GM23338 (cell line): ENCODE results near the gene MYT1. TPM values are rescaled to one million over a fixed set of nuclear protein-coding genes. Genes with fewer than 3 reads are reported as not detected.

Experiments
- ATAC-seq: fragments of 200-7000 bp; cut with Tn5 transposase; 3 replicates; pipeline ENCODE4 v1.9.1; 2020
- DNase-seq: peaks from one replicate; pipeline ENCODE4 v3.0.0-alpha.2; 2015; ENCODE audit warnings: low spot score
- H2AFZ ChIP-seq: fragments of 200-600 bp; sonication (generic); 2 replicates; pipeline ENCODE4 v1.8.0; 2016; ENCODE audit warnings: antibody characterized with exemption, mild to moderate bottlenecking, moderate library complexity
- H3F3A ChIP-seq: fragments of 200-600 bp; sonication (generic); replicated peaks from 2 replicates; pipeline ENCODE4 v1.8.0; 2017; ENCODE audit warnings: antibody characterized with exemption, mixed run types, low read depth
- H3K27ac ChIP-seq: fragments of 200-600 bp; sonication (generic); 2 replicates; pipeline ENCODE4 v1.6.1; 2016; ENCODE audit warnings: low read depth
- H3K27me3 ChIP-seq: fragments of 200-600 bp; sonication (generic); 2 replicates; pipeline ENCODE4 v1.8.0; 2016; ENCODE audit warnings: mild to moderate bottlenecking, mixed run types, moderate library complexity; ENCODE audit not compliant: insufficient read depth
- H3K36me3 ChIP-seq: fragments of 200-600 bp; sonication (generic); 2 replicates; pipeline ENCODE4 v1.8.0; 2016; ENCODE audit warnings: mild to moderate bottlenecking; ENCODE audit not compliant: insufficient read depth
- H3K4me1 ChIP-seq: fragments of 200-600 bp; sonication (generic); 2 replicates; pipeline ENCODE4 v1.8.0; 2016; ENCODE audit warnings: mild to moderate bottlenecking, moderate library complexity; ENCODE audit not compliant: insufficient read depth
- H3K4me2 ChIP-seq: fragments of 200-600 bp; sonication (generic); 2 replicates; pipeline ENCODE4 v1.7.1; 2017; ENCODE audit warnings: mixed run types
- H3K4me3 ChIP-seq: fragments of 200-600 bp; sonication (generic); 2 replicates; pipeline ENCODE4 v1.6.1; 2016; ENCODE audit warnings: mixed run types
- H3K79me2 ChIP-seq: fragments of 200-600 bp; sonication (generic); replicated peaks from 2 replicates; pipeline ENCODE4 v1.8.0; 2017; ENCODE audit warnings: mild to moderate bottlenecking; ENCODE audit not compliant: insufficient read depth
- H3K9me2 ChIP-seq: fragments of 200-600 bp; sonication (generic); 2 replicates; pipeline ENCODE4 v1.8.0; 2017; ENCODE audit not compliant: insufficient read depth
- H4K20me1 ChIP-seq: fragments of 200-600 bp; sonication (generic); replicated peaks from 2 replicates; pipeline ENCODE4 v1.8.0; 2017; ENCODE audit warnings: mild to moderate bottlenecking; ENCODE audit not compliant: insufficient read depth
- H3K27ac Mint-ChIP-seq: 2 replicates; pipeline ENCODE4 v1.8.0; 2020; ENCODE audit warnings: inconsistent platforms, mild to moderate bottlenecking, moderate library complexity, mixed read lengths
- H3K27me3 Mint-ChIP-seq: 3 replicates; pipeline ENCODE4 v1.8.0; 2022; ENCODE audit warnings: low read depth, mild to moderate bottlenecking, moderate library complexity, mixed read lengths, inconsistent platforms; ENCODE audit not compliant: insufficient read depth, poor library complexity
- H3K36me3 Mint-ChIP-seq: 3 replicates; pipeline ENCODE4 v1.8.0; 2021; ENCODE audit warnings: low read depth, mild to moderate bottlenecking, inconsistent platforms, moderate library complexity, mixed read lengths
- H3K4me1 Mint-ChIP-seq: 3 replicates; pipeline ENCODE4 v1.8.0; 2020; ENCODE audit warnings: mild to moderate bottlenecking, inconsistent platforms, mixed read lengths
- H3K4me3 Mint-ChIP-seq: 3 replicates; pipeline ENCODE4 v1.8.0; 2021; ENCODE audit warnings: moderate library complexity, mild to moderate bottlenecking, inconsistent platforms, mixed read lengths
- H3K9me3 Mint-ChIP-seq: 3 replicates; pipeline ENCODE4 v1.8.0; 2020; ENCODE audit warnings: moderate library complexity, mild to moderate bottlenecking, inconsistent platforms, mixed read lengths
- CREB1 ChIP-seq: fragments of 250-450 bp; sonication (Bioruptor Pico); IDR thresholded peaks from 2 replicates; pipeline ENCODE4 v1.5.0; 2020; ENCODE audit warnings: low read depth, mild to moderate bottlenecking, moderate library complexity
- EZH2phosphoT487 ChIP-seq: fragments of 200-600 bp; sonication (generic); IDR thresholded peaks from one replicate; pipeline ENCODE4 v1.8.1; 2018; ENCODE audit warnings: antibody characterized with exemption; ENCODE audit not compliant: unreplicated experiment
- JUNB ChIP-seq: IDR thresholded peaks from one replicate; pipeline ENCODE4 v1.6.1; 2016; ENCODE audit warnings: antibody characterized with exemption; ENCODE audit not compliant: unreplicated experiment
- STAT1 ChIP-seq: IDR thresholded peaks from one replicate; pipeline ENCODE4 v1.6.1; 2016; ENCODE audit warnings: antibody characterized with exemption; ENCODE audit not compliant: unreplicated experiment
- ZNF114 ChIP-seq: fragments of 250-450 bp; sonication (Bioruptor Pico); IDR thresholded peaks from 2 replicates; pipeline ENCODE4 v1.5.0; 2020; ENCODE audit warnings: mild to moderate bottlenecking, moderate library complexity
- polyA plus RNA-seq: library from polyadenylated mRNA; unstranded; fragments of >200 nt; fragmentation: Nextera tagmentation; extraction: Ambion mirVana; gene quantifications from 2 replicates; pipeline ENCODE4 v1.2.1, GENCODE V29; 2016
- total RNA-seq: library from RNA; depleted of rRNA; stranded (reverse); fragments of >200 nt; shearing (Covaris generic); gene quantifications from 2 replicates; pipeline ENCODE4 v1.2.3, GENCODE V29; 2014
- TF ChIP-seq, protein P1 (sequence below): fragments of 250-450 bp; sonication (Bioruptor Pico); IDR thresholded peaks from 2 replicates; pipeline ENCODE4 v1.5.0; 2020; ENCODE audit warnings: mild to moderate bottlenecking, moderate library complexity
- TF ChIP-seq, protein P2 (sequence below), 2 experiments: fragments of 200-600 bp in 1 of 2; sonication (generic) in 1 of 2; conservative IDR thresholded peaks; 2 replicates each; pipeline versions ENCODE4 v1.5.1 to v1.6.1; 2016 to 2017; ENCODE audit warnings: antibody characterized with exemption in 2 of 2, low read depth in 2 of 2, mild to moderate bottlenecking in 2 of 2, moderate library complexity in 1 of 2
- TF ChIP-seq, protein P3 (sequence below): IDR thresholded peaks from 2 replicates; pipeline ENCODE4 v1.6.1; 2016; ENCODE audit warnings: antibody characterized with exemption
- TF ChIP-seq, protein P4 (sequence below): IDR thresholded peaks from one replicate; pipeline ENCODE4 v1.6.1; 2018; ENCODE audit warnings: antibody characterized with exemption; ENCODE audit not compliant: unreplicated experiment

The MYT1 gene
- total and polyA plus RNA-seq, 2 experiments from 2014 or later = 0.83 to 1.6 TPM

DNA sequence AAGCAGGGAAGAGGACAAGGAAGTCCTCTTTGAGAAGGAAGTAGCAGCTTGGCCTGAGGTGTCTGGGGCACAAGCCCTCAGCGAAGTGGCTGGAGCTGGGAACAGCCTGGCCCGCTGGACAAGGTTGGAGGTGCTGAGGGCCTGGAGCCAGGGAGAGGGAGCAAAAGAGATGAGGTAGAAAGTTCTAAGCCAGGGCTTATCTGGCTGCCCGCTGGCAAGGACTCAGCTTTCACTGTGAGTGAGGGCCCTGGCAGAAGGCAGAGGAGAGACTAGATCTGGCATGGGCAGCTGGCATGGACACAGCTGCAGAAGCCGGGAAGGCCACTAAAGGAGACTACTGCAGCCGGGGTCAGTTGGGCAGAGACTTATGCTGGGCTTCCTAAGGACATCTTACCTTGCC is 69.5 kb downstream of the MYT1 start:
- no peaks in the 10 kb centered on the region for H3K36me3 ChIP-seq
- Mint-ChIP-seq H3K36me3 (peaks cover 23% of the 10 kb centered on the region), H3K9me3 (peaks cover 33% of the 10 kb centered on the region), H3K4me1 (peaks cover 4% of the 10 kb centered on the region; the same call in 2 of the 3 replicates), H3K4me3 (no peak overlapping the region), H3K27ac (no peak overlapping the region), H3K27me3 (peaks cover 9% of the 10 kb centered on the region)
- no peak for DNase-seq
- 0 out of 2 replicates have a peak, but pooled peaks cover 3% of the 10 kb centered on the region for H3K4me1 ChIP-seq
- H3K4me2 ChIP-seq = no peak overlapping the region
- no peak overlapping the region for H3K4me3 ChIP-seq
- no peaks in the 10 kb centered on the region for H3K27me3 ChIP-seq
- no peaks in the 10 kb centered on the region for H3F3A ChIP-seq
- H3K9me2 ChIP-seq = no peaks in the 10 kb centered on the region
- H2AFZ ChIP-seq = no peak overlapping the region
- TF ChIP-seq EZH2phosphoT487 (no peak), STAT1 (no peak)
- TF ChIP-seq, protein P1, sequence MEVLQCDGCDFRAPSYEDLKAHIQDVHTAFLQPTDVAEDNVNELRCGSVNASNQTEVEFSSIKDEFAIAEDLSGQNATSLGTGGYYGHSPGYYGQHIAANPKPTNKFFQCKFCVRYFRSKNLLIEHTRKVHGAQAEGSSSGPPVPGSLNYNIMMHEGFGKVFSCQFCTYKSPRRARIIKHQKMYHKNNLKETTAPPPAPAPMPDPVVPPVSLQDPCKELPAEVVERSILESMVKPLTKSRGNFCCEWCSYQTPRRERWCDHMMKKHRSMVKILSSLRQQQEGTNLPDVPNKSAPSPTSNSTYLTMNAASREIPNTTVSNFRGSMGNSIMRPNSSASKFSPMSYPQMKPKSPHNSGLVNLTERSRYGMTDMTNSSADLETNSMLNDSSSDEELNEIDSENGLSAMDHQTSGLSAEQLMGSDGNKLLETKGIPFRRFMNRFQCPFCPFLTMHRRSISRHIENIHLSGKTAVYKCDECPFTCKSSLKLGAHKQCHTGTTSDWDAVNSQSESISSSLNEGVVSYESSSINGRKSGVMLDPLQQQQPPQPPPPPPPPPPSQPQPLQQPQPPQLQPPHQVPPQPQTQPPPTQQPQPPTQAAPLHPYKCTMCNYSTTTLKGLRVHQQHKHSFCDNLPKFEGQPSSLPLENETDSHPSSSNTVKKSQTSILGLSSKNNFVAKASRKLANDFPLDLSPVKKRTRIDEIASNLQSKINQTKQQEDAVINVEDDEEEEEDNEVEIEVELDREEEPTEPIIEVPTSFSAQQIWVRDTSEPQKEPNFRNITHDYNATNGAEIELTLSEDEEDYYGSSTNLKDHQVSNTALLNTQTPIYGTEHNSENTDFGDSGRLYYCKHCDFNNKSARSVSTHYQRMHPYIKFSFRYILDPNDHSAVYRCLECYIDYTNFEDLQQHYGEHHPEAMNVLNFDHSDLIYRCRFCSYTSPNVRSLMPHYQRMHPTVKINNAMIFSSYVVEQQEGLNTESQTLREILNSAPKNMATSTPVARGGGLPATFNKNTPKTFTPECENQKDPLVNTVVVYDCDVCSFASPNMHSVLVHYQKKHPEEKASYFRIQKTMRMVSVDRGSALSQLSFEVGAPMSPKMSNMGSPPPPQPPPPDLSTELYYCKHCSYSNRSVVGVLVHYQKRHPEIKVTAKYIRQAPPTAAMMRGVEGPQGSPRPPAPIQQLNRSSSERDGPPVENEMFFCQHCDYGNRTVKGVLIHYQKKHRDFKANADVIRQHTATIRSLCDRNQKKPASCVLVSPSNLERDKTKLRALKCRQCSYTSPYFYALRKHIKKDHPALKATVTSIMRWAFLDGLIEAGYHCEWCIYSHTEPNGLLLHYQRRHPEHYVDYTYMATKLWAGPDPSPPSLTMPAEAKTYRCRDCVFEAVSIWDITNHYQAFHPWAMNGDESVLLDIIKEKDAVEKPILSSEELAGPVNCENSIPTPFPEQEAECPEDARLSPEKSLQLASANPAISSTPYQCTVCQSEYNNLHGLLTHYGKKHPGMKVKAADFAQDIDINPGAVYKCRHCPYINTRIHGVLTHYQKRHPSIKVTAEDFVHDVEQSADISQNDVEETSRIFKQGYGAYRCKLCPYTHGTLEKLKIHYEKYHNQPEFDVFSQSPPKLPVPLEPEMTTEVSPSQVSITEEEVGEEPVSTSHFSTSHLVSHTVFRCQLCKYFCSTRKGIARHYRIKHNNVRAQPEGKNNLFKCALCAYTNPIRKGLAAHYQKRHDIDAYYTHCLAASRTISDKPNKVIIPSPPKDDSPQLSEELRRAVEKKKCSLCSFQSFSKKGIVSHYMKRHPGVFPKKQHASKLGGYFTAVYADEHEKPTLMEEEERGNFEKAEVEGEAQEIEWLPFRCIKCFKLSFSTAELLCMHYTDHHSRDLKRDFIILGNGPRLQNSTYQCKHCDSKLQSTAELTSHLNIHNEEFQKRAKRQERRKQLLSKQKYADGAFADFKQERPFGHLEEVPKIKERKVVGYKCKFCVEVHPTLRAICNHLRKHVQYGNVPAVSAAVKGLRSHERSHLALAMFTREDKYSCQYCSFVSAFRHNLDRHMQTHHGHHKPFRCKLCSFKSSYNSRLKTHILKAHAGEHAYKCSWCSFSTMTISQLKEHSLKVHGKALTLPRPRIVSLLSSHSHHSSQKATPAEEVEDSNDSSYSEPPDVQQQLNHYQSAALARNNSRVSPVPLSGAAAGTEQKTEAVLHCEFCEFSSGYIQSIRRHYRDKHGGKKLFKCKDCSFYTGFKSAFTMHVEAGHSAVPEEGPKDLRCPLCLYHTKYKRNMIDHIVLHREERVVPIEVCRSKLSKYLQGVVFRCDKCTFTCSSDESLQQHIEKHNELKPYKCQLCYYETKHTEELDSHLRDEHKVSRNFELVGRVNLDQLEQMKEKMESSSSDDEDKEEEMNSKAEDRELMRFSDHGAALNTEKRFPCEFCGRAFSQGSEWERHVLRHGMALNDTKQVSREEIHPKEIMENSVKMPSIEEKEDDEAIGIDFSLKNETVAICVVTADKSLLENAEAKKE = no peak
- no peaks in the 10 kb centered on the region for H3K79me2 ChIP-seq
- ATAC-seq = no peak
- H3K27ac ChIP-seq = no peak overlapping the region
- H4K20me1 ChIP-seq = no peaks in the 10 kb centered on the region

DNA sequence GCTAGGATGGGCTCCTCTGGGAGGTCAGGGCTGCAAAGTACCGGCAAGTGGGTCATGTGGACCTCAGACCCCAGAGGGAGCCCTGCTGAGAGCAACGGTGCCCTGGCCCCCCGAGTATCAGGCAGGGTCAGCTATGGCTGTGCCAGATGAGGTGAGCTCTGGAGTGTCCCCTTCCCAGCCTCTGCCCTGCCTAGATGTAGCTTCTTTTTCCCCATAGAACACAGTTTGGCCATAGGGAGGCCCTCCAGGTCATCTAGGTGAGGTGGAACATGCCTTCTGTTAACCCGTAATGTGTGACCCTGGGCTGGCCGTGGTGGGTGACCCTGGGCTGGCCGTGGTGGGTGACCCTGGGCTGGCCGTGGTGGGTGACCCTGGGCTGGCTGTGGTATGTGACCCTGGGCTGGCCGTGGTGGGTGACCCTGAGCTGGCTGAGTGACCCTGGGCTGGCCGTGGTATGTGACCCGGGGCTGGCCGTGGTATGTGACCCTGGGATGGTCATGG is 70.1 kb downstream of the MYT1 start:
- H3K4me1 ChIP-seq = 0 out of 2 replicates have a peak, but pooled peaks cover 2% of the 10 kb centered on the region
- DNase-seq = no peak
- H4K20me1 ChIP-seq = no peaks in the 10 kb centered on the region
- H3K4me3 Mint-ChIP-seq = no peak overlapping the region
- peaks cover 33% of the 10 kb centered on the region for H3K9me3 Mint-ChIP-seq
- no peak overlapping the region for H2AFZ ChIP-seq
- no peak overlapping the region for H3K27ac ChIP-seq
- peaks cover 23% of the 10 kb centered on the region for H3K36me3 Mint-ChIP-seq
- no peak overlapping the region for H3K27ac Mint-ChIP-seq
- no peak for ATAC-seq
- no peak overlapping the region for H3K4me3 ChIP-seq
- H3K4me2 ChIP-seq = no peak overlapping the region
- no peaks in the 10 kb centered on the region for H3F3A ChIP-seq
- H3K36me3 ChIP-seq = no peaks in the 10 kb centered on the region
- no peaks in the 10 kb centered on the region for H3K9me2 ChIP-seq
- H3K27me3 ChIP-seq = no peaks in the 10 kb centered on the region
- H3K27me3 Mint-ChIP-seq = peaks cover 9% of the 10 kb centered on the region
- H3K4me1 Mint-ChIP-seq = peaks cover 4% of the 10 kb centered on the region; the same call in 2 of the 3 replicates
- no peaks in the 10 kb centered on the region for H3K79me2 ChIP-seq
- TF ChIP-seq, protein P2, sequence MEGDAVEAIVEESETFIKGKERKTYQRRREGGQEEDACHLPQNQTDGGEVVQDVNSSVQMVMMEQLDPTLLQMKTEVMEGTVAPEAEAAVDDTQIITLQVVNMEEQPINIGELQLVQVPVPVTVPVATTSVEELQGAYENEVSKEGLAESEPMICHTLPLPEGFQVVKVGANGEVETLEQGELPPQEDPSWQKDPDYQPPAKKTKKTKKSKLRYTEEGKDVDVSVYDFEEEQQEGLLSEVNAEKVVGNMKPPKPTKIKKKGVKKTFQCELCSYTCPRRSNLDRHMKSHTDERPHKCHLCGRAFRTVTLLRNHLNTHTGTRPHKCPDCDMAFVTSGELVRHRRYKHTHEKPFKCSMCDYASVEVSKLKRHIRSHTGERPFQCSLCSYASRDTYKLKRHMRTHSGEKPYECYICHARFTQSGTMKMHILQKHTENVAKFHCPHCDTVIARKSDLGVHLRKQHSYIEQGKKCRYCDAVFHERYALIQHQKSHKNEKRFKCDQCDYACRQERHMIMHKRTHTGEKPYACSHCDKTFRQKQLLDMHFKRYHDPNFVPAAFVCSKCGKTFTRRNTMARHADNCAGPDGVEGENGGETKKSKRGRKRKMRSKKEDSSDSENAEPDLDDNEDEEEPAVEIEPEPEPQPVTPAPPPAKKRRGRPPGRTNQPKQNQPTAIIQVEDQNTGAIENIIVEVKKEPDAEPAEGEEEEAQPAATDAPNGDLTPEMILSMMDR (conservative IDR thresholded peaks at IDR 0.05; ENCODE audit: low read depth in 2 of 2) = no peak
- TF ChIP-seq ZNF114 (no peak), JUNB (no peak), CREB1 (CRISPR knock-in tag) (no peak)
- TF ChIP-seq, protein P3, sequence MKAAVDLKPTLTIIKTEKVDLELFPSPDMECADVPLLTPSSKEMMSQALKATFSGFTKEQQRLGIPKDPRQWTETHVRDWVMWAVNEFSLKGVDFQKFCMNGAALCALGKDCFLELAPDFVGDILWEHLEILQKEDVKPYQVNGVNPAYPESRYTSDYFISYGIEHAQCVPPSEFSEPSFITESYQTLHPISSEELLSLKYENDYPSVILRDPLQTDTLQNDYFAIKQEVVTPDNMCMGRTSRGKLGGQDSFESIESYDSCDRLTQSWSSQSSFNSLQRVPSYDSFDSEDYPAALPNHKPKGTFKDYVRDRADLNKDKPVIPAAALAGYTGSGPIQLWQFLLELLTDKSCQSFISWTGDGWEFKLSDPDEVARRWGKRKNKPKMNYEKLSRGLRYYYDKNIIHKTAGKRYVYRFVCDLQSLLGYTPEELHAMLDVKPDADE = no peak
- TF ChIP-seq, protein P4, sequence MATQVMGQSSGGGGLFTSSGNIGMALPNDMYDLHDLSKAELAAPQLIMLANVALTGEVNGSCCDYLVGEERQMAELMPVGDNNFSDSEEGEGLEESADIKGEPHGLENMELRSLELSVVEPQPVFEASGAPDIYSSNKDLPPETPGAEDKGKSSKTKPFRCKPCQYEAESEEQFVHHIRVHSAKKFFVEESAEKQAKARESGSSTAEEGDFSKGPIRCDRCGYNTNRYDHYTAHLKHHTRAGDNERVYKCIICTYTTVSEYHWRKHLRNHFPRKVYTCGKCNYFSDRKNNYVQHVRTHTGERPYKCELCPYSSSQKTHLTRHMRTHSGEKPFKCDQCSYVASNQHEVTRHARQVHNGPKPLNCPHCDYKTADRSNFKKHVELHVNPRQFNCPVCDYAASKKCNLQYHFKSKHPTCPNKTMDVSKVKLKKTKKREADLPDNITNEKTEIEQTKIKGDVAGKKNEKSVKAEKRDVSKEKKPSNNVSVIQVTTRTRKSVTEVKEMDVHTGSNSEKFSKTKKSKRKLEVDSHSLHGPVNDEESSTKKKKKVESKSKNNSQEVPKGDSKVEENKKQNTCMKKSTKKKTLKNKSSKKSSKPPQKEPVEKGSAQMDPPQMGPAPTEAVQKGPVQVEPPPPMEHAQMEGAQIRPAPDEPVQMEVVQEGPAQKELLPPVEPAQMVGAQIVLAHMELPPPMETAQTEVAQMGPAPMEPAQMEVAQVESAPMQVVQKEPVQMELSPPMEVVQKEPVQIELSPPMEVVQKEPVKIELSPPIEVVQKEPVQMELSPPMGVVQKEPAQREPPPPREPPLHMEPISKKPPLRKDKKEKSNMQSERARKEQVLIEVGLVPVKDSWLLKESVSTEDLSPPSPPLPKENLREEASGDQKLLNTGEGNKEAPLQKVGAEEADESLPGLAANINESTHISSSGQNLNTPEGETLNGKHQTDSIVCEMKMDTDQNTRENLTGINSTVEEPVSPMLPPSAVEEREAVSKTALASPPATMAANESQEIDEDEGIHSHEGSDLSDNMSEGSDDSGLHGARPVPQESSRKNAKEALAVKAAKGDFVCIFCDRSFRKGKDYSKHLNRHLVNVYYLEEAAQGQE = no peak
